NB4 (cell line): Measurements from ENCODE around the gene COBL.

Experiments
- DNase-seq: peaks from one replicate; pipeline ENCODE4 v3.0.0; 2010; ENCODE audit warnings: low read depth
- H3K4me3 ChIP-seq: one replicate; pipeline ENCODE4 v1.5.1; 2011; ENCODE audit warnings: mild to moderate bottlenecking, low read depth, low read length, moderate library complexity
- CTCF ChIP-seq: IDR thresholded peaks from one replicate; pipeline ENCODE4 v1.5.1; 2012; ENCODE audit warnings: low read depth, low read length
- MYC ChIP-seq: IDR thresholded peaks from 2 replicates; pipeline ENCODE4 v1.6.1; 2011; ENCODE audit warnings: low read depth, low read length
- POLR2A ChIP-seq: IDR thresholded peaks from 2 replicates; pipeline ENCODE4 v1.6.1; 2011; ENCODE audit warnings: mild to moderate bottlenecking; ENCODE audit not compliant: insufficient read length; ENCODE audit errors: extremely low read depth
- TF ChIP-seq, protein P1 (sequence below): IDR thresholded peaks from 2 replicates; pipeline ENCODE4 v1.6.1; 2011; ENCODE audit warnings: low read depth, low read length

Gene COBL

GRCh38 chr7:51023547-51023946 is 293.1 kb downstream of the COBL start:
- TF ChIP-seq POLR2A (no peak), MYC (no peak), CTCF (no peak)
- TF ChIP-seq, protein P1, sequence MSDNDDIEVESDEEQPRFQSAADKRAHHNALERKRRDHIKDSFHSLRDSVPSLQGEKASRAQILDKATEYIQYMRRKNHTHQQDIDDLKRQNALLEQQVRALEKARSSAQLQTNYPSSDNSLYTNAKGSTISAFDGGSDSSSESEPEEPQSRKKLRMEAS, result no peak
- no peak for DNase-seq
- no peak overlapping the region for H3K4me3 ChIP-seq

DNA sequence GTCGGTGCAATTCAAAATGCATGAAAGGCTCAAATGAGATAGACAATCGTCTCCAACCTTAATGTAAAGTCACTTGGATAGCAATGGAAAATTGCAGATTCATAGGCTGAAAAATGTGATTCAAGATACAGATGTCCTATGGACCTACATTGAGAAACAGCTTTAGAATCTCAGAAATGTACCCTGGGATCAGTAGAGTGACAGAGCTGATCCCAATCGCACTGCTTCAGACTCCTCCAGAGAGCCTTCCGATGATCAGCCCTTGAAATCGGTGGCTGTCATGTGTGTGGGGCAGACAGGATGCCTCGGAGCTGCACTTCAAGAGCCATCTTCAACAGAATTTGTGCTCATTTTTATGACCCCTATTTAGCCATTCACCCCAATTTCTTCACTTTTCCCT is 293.8 kb downstream of the COBL start:
- no peak for DNase-seq

DNA sequence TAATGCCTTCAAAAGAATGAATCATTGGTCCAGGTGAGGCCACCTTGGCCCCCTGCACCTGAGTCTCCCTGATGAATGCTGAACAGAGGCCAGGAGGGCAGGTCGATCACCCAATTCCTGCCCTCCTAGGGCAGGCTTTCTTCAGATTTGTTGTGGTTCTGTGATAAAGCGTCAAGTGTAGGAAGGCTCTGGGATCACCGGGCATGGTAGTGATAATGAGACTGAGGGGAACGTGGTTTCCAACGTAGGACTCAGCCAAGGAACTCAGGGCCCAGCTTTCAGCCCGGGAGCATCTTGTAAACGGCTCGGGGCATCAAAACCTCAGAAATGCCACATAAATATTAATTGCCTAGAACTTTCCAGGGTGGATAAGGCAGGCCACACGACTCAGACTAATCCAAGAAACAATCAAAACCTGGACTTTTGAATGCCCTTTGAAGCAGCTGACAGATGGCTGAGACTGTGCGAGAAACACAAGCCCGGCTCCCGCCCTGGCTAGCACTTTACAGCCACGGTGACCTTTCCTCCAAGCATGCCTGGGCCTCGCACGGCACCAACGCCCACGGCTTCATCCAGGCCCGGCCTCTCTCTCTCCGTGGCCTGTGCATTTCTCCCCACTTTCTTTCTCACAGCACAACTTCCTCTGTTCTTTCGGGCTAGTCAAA is 294.6 kb downstream of the COBL start:
- no peak for DNase-seq
- TF ChIP-seq CTCF (no peak), MYC (no peak), POLR2A (no peak)
- TF ChIP-seq, protein P1, result no peak
- no peak overlapping the region for H3K4me3 ChIP-seq

More for the DNA sequence above, 293.8 kb downstream of the COBL start:
- TF ChIP-seq MYC, result no peak
- TF ChIP-seq, protein P1, result no peak
- no peak for TF ChIP-seq CTCF
- TF ChIP-seq POLR2A, result no peak
- H3K4me3 ChIP-seq, result no peak overlapping the region

DNA sequence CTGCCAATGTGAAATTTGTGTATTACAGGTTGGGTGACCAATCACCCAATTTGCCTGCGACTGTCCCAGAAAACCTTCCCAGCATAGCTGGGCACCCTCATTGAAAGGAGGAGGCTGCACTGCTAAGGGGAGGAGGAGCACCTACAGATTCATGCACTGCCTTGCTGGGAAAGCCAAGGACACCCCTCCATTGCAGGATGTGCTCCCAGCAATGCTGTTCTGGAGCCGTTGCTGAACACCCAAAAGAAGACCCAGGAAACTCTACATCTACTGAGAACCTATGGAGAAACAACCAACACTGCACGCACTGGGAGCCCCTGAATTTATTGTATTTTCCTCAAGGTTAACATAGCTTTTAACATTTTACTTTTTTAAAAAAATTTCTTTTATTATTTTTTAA is 295.7 kb downstream of the COBL start:
- no peak for TF ChIP-seq POLR2A
- TF ChIP-seq, protein P1, result no peak
- TF ChIP-seq MYC, result no peak
- no peak for TF ChIP-seq CTCF
- DNase-seq, result no peak
- no peak overlapping the region for H3K4me3 ChIP-seq

GRCh38 chr7:51019891-51020870 is 296.4 kb downstream of the COBL start:
- no peak overlapping the region for H3K4me3 ChIP-seq
- TF ChIP-seq CTCF (no peak), MYC (no peak), POLR2A (no peak)
- TF ChIP-seq, protein P1, result no peak
- DNase-seq, result no peak
